Left renal cortex interstitium (tissue), 4 donors: ENCODE results near the gene VSTM2A. TPM values are rescaled to one million over a fixed set of nuclear protein-coding genes. Genes with fewer than 3 reads are reported as not detected.
"Not testable (repeated sequence)": the region's sequence is repeated elsewhere in the genome, so short reads cannot be mapped to it uniquely, and the experiment has no call there.

Experiments used
- DNase-seq, 4 donors: peaks; one replicate each; pipeline ENCODE4 v3.0.0-alpha.2; 2013; ENCODE audit warnings: low read depth in 4 of 4, low spot score in 2 of 4, missing footprints in 1 of 4
- polyA plus RNA-seq, 4 donors: library from polyadenylated mRNA; unstranded; fragments of 120-200 nt; gene quantifications; one replicate each; pipeline ENCODE4 v1.2.1, GENCODE V29; 2013; ENCODE audit not compliant: insufficient read length in 4 of 4

Gene VSTM2A
- polyA plus RNA-seq: 1 to 10 TPM; 1.9 to 4.4 (median 2.4) TPM

DNA sequence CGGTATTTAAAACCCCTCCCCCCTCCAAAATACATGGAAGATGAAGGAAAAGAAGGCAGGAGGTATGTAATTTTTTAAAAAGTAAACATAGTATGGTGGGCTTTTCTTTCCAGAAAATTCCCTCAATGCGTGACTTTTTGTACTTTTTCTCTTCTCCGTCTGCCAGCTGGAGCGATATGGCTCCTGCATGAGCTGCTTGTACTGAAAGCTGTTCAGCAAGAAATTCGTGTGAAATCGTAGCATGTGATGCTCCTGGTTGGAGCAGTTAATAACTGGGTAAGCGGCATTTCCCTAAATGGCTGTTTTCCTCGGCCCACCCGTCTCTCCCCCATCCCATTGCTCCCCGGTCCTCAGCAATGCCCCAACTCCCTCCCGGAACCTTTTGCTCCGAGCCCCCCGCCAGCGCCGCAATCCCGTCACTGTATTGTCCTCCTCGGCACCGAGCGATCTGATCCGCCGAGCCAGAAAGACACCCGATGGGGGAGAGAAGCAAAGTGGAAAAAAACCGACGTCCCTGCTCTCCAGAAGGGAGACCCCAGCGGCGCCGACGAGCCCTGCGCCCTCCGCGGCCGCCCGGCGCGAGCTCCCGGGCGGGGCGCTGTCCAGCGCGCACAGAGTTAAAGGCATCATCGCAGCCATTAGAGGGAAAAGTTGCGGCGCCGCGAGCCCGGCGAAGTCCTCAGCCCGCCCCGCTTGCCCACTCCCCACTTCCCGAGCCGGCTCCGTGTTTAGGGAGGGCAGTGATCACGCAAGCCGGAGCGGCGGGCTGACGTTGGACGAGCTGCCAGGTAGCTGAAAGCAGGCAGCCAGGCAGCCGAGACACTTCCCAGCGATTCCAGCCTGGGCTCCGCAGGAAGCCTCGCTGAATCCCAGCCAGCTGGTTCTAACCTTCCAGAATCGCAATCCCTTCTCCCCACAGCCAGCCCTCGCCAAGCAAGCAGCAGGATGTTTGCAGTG, at the start of gene VSTM2A:
Gene VSTM2A (plus strand): TSS at position 707 of the 957 bp plus-strand sequence. CDS start 356 bp downstream, outside the sequence.
- peak in 2 of 4 donors; percentile 40 to 48 for DNase-seq

DNA sequence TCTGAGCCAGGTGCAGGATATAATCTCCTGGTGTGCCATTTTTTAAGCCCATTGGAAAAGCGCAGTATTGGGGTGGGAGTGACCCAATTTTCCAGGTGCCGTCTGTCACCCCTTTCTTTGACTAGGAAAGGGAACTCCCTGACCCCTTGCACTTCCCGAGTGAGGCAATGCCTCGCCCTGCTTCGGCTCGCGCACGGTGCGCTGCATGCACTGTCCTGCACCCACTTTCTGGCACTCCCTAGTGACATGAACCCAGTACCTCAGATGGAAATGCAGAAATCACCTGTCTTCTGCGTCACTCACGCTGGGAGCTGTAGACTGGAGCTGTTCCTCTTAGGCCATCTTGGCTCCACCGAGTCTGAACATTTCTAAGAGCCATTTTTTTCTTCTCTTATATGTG, 37.6 kb upstream of the VSTM2A start:
- DNase-seq: not testable (repeated sequence)

- DNase-seq: no peak
Measured at GRCh38 chr7:54529568-54529967, 12.6 kb upstream of the VSTM2A start.

DNA sequence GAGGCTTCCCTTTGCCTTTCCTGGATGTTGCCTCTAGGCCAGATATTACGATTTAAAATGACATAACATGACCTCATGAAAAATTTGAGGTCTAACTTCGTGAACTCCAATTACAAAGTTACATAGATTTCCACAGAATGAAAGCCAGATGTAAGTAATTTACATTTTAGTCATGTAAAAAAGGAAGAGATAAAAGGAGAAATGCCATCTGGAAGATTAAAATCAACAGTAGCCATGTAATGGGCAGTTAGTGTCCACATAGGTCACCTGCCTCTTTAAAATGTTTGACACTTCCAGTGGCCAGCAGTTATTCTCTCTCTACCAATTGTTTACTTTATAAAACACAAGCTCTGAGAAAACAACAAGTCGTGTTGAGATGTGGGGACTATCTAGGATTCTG, 4.1 kb upstream of the VSTM2A start:
- DNase-seq: no peak

DNA sequence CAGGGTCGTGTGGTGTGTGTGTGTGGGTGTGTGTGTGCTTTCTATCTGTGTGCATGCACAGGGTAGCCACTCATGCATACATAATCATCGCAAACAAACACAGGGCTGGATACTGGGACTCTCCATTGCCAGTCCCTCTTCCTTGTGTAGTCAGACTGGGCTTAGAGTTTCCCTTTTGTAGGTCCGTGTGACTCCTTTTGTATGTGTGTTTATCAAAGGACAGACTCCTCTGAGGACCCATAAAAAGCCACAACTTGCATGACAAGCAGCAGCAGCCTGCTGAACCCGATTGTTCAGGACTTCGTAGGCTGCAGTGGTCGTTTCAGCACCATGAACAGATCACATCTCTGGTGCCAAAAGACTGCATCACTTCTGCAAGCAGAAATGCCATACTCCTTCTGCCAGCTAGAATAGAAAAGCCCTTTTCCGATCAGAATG, 895 bp downstream of the VSTM2A start:
- no peak for DNase-seq

- no peak for DNase-seq
Measured at GRCh38 chr7:54544149-54544526, 2.0 kb downstream of the VSTM2A start.

- no peak for DNase-seq
Measured at GRCh38 chr7:54544527-54545240, 2.5 kb downstream of the VSTM2A start.

GRCh38 chr7:54545241-54545563, 3.0 kb downstream of the VSTM2A start:
- DNase-seq: no peak

GRCh38 chr7:54546081-54546985, 4.2 kb downstream of the VSTM2A start:
- no peak for DNase-seq

DNA sequence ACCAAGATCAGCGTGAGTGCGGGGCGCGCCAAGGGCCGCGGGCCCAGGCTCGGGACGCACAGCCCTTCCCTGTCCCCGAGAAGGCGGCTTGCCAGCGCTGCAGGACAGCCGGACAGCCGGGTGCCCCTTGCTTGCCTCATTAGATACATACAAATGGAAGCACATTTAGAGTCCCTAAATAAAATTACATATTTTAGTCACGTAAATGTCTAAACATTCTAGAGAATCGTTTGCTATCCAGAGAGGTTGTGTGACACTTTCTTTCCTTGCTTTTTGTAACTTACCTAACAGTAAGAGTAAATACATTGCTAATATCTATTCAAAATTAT, 4.8 kb downstream of the VSTM2A start:
- no peak for DNase-seq

DNA sequence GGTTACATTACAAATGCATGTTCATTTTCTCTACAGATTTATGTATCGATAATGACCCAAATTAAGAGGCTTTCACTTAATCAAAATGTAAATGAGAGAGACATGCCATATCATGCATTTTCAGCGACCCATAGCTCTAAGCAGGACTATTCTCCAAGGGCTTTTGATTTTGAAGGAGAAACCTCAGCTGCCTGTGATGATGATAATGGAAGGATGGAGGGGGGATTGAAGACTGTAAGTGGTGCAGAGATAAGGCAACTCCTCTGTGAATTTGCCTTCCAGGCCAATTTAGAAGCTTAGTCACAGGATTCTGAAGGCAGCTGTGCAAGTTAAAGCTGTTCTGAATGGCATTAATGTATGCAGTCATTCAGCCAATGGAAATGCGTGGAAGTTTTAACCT, 8.3 kb downstream of the VSTM2A start:
- DNase-seq: no peak

- no peak for DNase-seq
Measured at GRCh38 chr7:54556121-54556520, 13.9 kb downstream of the VSTM2A start.

GRCh38 chr7:54559401-54559800, 17.2 kb downstream of the VSTM2A start:
- no peak for DNase-seq

GRCh38 chr7:54560198-54560597, 18.0 kb downstream of the VSTM2A start:
- DNase-seq: no peak

DNA sequence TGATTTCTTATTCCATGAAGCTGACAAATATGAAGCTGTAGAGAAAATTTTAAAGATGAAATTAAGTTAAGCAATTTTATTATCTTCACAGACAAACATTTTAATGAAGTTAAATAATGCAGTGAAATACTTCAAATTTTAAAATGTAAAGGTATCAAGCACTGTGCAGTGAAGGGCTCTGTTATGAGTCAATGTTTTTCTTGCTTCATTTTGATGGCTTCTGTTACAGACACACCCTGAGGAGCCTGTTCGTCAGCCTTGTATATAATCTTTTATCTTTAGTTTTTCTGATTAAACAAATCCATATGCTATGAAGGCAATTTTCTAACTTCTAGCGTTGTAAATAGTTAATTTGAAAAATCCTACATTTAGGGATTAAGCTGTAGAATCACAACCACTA, 18.5 kb downstream of the VSTM2A start:
- no peak for DNase-seq

GRCh38 chr7:54563329-54563916, 21.2 kb downstream of the VSTM2A start:
- DNase-seq: no peak

DNA sequence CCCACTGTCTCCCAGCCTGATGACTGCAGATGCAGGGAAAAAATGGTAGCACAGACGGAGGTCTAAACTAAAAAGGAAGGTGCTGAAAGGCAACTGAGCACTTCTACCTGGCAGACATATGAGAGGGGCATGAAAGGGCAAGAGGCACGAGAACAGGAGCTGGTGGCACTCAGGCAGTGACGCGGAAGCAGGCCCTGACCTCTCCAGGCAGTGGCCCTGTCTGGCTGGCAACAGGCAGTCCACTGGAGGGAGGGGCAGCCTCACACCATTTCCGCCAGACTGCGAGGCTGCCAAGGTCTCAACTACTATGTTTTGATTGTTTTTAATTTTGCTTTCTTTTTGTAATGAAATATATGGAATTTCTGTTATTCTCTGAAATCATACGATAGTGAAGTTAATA, 23.3 kb downstream of the VSTM2A start:
- no peak for DNase-seq

DNA sequence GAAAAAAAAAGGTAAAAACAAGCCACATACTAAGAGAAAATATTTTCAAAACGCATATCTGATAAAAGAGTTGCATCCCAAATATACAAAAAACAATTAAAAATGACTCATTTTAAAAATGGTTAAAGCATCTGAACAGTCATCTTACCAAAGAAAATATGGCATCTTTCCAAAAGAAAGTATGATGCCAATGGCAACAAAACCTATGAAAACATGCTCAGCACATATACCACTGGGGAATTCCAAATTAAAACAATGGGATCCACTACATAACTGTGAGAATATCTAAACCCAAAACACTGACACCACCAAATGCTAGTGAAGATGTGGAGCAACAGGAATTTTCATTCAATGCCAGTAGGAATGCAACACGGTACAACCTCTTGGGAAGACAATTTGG, 39.3 kb downstream of the VSTM2A start:
- DNase-seq: no peak

GRCh38 chr7:54591404-54592386, 49.5 kb downstream of the VSTM2A start:
- DNase-seq: no peak
